Effector CD8-positive, alpha-beta T cell (primary cell): ENCODE results near the gene CTNNA1.
"Not testable (repeated sequence)": the region's sequence is repeated elsewhere in the genome, so short reads cannot be mapped to it uniquely, and the experiment has no call there.

Experiments used
- DNase-seq: peaks from one replicate; lab custom pipeline; 2025; lab: John Stamatoyannopoulos, UW
- total RNA-seq, 4 experiments: gene quantifications; one replicate each; lab custom pipeline; 2026; lab: John Stamatoyannopoulos, UW

The CTNNA1 gene
- 31.6 to 99.8 (median 80.5) reads per million in 4 experiments for total RNA-seq

- peak; percentile 18 for DNase-seq
These were observed at the start of gene CTNNA1 for GRCh38 chr5:138752951-138753793. TSS of gene CTNNA1 (plus strand) at chr5:138753425. CDS start at chr5:138781925, 28,500 bp downstream.

- DNase-seq, result not testable (repeated sequence)
These were observed 49.4 kb upstream of the CTNNA1 start for GRCh38 chr5:138703777-138704176.

- no peak for DNase-seq
These were observed 48.2 kb upstream of the CTNNA1 start for GRCh38 chr5:138705007-138705406.

GRCh38 chr5:138705567-138705966 is 47.7 kb upstream of the CTNNA1 start:
- no peak for DNase-seq

GRCh38 chr5:138706655-138707480 is 46.4 kb upstream of the CTNNA1 start:
- DNase-seq, result no peak

GRCh38 chr5:138708791-138709190 is 44.4 kb upstream of the CTNNA1 start:
- no peak for DNase-seq

GRCh38 chr5:138709202-138709601 is 44.0 kb upstream of the CTNNA1 start:
- no peak for DNase-seq

- DNase-seq, result no peak
These were observed 42.1 kb upstream of the CTNNA1 start for GRCh38 chr5:138711087-138711486.

- no peak for DNase-seq
These were observed 41.4 kb upstream of the CTNNA1 start for GRCh38 chr5:138711811-138712210.

- DNase-seq, result no peak
These were observed 40.9 kb upstream of the CTNNA1 start for GRCh38 chr5:138712324-138712723.

- no peak for DNase-seq
These were observed 40.4 kb upstream of the CTNNA1 start for GRCh38 chr5:138712791-138713190.

- DNase-seq, result no peak
These were observed 40.0 kb upstream of the CTNNA1 start for GRCh38 chr5:138713247-138713646.

- DNase-seq, result no peak
These were observed 38.5 kb upstream of the CTNNA1 start for GRCh38 chr5:138714694-138715093.

- DNase-seq, result not testable (repeated sequence)
These were observed 37.2 kb upstream of the CTNNA1 start for GRCh38 chr5:138715931-138716432.

GRCh38 chr5:138716456-138716924 is 36.7 kb upstream of the CTNNA1 start:
- no peak for DNase-seq

GRCh38 chr5:138717399-138717798 is 35.8 kb upstream of the CTNNA1 start:
- DNase-seq, result no peak

- DNase-seq, result no peak
These were observed 33.4 kb upstream of the CTNNA1 start for GRCh38 chr5:138719811-138720210.

GRCh38 chr5:138720840-138721239 is 32.4 kb upstream of the CTNNA1 start:
- no peak for DNase-seq

- no peak for DNase-seq
These were observed 31.2 kb upstream of the CTNNA1 start for GRCh38 chr5:138721979-138722378.

- no peak for DNase-seq
These were observed 30.6 kb upstream of the CTNNA1 start for GRCh38 chr5:138722544-138723177.

- DNase-seq, result no peak
These were observed 28.6 kb upstream of the CTNNA1 start for GRCh38 chr5:138724470-138725146.
